ENCODE data around the gene SLC30A3. TPM values are rescaled to one million over a fixed set of nuclear protein-coding genes. Genes with fewer than 3 reads are reported as not detected.

The SLC30A3 gene
- total RNA-seq, 2 donors from 2014 or later = 5.7 to 9.4 TPM

- H3K4me3 ChIP-seq = no peak overlapping the region
- H3K27ac ChIP-seq = no peak overlapping the region
- no peak for TF ChIP-seq CTCF (IDR thresholded peaks at IDR 0.05)
Measured at GRCh38 chr2:27307287-27307544, 44.4 kb upstream of the SLC30A3 start.

GRCh38 chr2:27306573-27307286 lies 43.9 kb upstream of the SLC30A3 start:
- Histone ChIP-seq H3K36me3 (peaks cover 21% of the 10 kb centered on the region), H3K27me3 (peaks cover 0 to 15% of the 10 kb centered on the region in 2 donors)
- DNase-seq (ENCODE audit: low spot score) = no peak

More at GRCh38 chr2:27307287-27307544, 44.4 kb upstream of the SLC30A3 start:
- Histone ChIP-seq H3K36me3 (peaks cover 17% of the 10 kb centered on the region), H3K27me3 (peaks cover 0 to 15% of the 10 kb centered on the region in 2 donors), H3K4me1 (peaks cover 0 to 33% of the 10 kb centered on the region in 2 donors), H3K9me3 (no peaks in the 10 kb centered on the region)
- no peak for DNase-seq (ENCODE audit: low spot score)

GRCh38 chr2:27306136-27306535 lies 43.3 kb upstream of the SLC30A3 start:
- peaks cover 0 to 33% of the 10 kb centered on the region in 2 donors for H3K4me1 ChIP-seq
- H3K9me3 ChIP-seq = no peaks in the 10 kb centered on the region
- H3K27me3 ChIP-seq = peaks cover 0 to 15% of the 10 kb centered on the region in 2 donors
- no peak overlapping the region for H3K27ac ChIP-seq
- H3K36me3 ChIP-seq = peaks cover 27% of the 10 kb centered on the region
- no peak overlapping the region for H3K4me3 ChIP-seq
- no peak for DNase-seq (ENCODE audit: low spot score)
- TF ChIP-seq CTCF (IDR thresholded peaks at IDR 0.05) = no peak

More at GRCh38 chr2:27306573-27307286, 43.9 kb upstream of the SLC30A3 start:
- TF ChIP-seq CTCF (IDR thresholded peaks at IDR 0.05) = no peak
- Histone ChIP-seq H3K4me3 (no peak overlapping the region), H3K27ac (no peak overlapping the region), H3K9me3 (no peaks in the 10 kb centered on the region), H3K4me1 (peaks cover 0 to 33% of the 10 kb centered on the region in 2 donors)

- Histone ChIP-seq H3K27me3 (peaks cover 0 to 15% of the 10 kb centered on the region in 2 donors), H3K36me3 (peaks cover 32% of the 10 kb centered on the region), H3K27ac (no peak overlapping the region), H3K4me3 (no peak overlapping the region), H3K4me1 (peaks cover 0 to 33% of the 10 kb centered on the region in 2 donors), H3K9me3 (no peaks in the 10 kb centered on the region)
- TF ChIP-seq CTCF (IDR thresholded peaks at IDR 0.05) = no peak
- no peak for DNase-seq (ENCODE audit: low spot score)
Measured at GRCh38 chr2:27305516-27305915, 42.7 kb upstream of the SLC30A3 start.

GRCh38 chr2:27304488-27305240 lies 41.8 kb upstream of the SLC30A3 start:
- no peak for TF ChIP-seq CTCF (IDR thresholded peaks at IDR 0.05)
- no peak for DNase-seq (ENCODE audit: low spot score)
- no peak overlapping the region for H3K27ac ChIP-seq
- no peak overlapping the region for H3K4me3 ChIP-seq
- H3K27me3 ChIP-seq = peaks cover 0 to 15% of the 10 kb centered on the region in 2 donors
- H3K4me1 ChIP-seq = peaks cover 0 to 33% of the 10 kb centered on the region in 2 donors
- no peaks in the 10 kb centered on the region for H3K9me3 ChIP-seq
- peaks cover 41% of the 10 kb centered on the region for H3K36me3 ChIP-seq
